Stimulated activated CD8-positive, alpha-beta memory T cell treated with anti-CD3 and anti-CD28 coated beads, Interleukin-15, amount 100 ng/mL, for 1 hour (primary cell): ENCODE results near the gene BEND6.
A peak's percentile ranks its signal among the peaks of the same experiment; 100 is the strongest.
"Not testable (repeated sequence)": the region's sequence is repeated elsewhere in the genome, so short reads cannot be mapped to it uniquely, and the experiment has no call there.

Experiments
- DNase-seq: peaks from one replicate; pipeline ENCODE4 v3.0.0-alpha.2; 2020; ENCODE audit warnings: low read depth

BEND6 gene

GRCh38 chr6:57033228-57033627 is 78.3 kb downstream of the BEND6 start:
- no peak for DNase-seq

- no peak for DNase-seq
These were observed 80.6 kb downstream of the BEND6 start for GRCh38 chr6:57035549-57035948.

- no peak for DNase-seq
These were observed 84.0 kb downstream of the BEND6 start for GRCh38 chr6:57038906-57039305.

DNA sequence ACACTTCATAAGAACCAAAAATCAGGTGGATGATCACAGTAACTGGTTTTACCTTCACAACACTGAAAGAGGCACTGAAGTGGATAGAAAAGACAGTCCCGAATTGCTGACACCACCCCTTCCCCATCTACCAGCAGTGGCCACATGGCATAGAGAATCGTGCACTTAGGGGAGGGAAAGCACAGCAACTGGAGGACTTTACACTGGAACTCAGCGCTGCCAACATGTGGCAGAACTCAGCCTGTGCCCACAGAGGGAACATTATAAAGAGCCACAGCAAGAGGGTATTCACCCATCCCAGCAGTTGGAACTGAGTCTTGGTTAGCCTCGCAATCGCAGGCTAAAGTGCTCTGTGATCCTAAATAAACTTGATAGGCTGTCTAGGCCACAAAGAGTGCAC is 85.1 kb downstream of the BEND6 start:
- no peak for DNase-seq

GRCh38 chr6:57044061-57044460 is 89.2 kb downstream of the BEND6 start:
- DNase-seq = not testable (repeated sequence)

DNA sequence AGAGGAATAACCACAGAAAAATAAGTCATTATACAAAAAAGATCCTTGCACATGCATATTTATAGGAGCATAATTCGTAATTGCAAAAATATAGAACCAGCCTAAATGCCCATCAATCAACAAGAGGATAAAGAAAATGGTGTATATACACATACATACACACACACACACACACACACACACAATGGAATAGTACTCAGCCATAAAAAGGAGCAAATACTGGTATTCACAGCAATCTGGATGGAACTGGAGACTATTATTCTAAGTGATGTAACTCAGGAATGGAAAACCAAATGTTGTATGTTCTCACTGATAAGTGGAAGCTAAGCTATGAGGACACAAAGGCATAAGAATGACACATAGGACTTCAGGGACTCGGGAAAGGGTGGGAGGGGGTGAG is 89.7 kb downstream of the BEND6 start:
- no peak for DNase-seq

DNA sequence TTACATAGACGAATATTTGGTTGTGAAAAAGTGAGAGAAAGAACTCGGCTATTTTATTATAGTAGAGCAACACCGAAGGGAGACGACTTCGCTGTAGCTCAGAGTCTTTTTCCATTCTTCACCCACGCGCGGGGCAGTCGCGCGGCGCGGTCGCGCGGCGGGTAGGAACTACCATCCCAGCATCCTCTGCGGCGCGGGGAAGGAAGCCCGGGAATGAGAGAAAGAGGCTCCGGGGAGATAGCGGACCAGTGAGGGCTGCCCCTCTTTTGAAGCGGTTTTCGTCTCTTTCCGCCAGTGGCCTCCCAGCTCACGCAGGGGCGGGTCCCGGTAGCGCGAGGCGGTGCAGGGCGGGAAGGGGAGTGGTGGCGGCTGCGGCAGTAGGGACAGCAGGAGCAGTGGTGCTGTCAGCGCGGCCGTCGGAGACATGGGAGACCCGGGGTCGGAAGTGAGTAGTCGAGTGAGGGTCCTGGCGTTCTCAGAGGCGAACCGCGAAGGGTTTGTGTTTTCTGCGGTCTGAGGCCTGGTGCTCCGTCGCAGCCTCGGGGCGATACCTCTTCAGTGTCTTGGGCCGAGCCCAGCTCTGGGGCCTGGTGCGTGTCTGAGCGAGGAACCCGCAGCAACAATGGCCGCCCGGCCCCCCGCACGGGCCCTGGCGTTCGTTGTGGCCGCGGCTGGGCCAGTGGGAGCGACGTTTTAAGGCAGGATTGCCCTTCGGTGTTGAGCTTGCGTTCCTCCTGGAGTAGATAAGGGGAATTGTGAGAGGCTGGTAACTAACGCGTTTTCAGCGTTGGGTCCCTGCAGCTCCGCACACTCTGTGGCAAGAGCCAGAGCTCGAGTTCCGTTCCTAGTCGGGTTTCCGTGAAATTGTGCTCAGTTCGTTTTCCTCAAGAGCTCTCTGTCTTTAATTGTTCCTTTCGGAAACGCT is 91.7 kb downstream of the BEND6 start, which contains the start of gene KIAA1586:
Gene KIAA1586 (plus strand): TSS at position 362 of the 925 bp plus-strand sequence. CDS start 63 bp downstream, at position 425.
- DNase-seq = peak; percentile 42

GRCh38 chr6:57047257-57047585 is 92.3 kb downstream of the BEND6 start:
- DNase-seq = not testable (repeated sequence)

DNA sequence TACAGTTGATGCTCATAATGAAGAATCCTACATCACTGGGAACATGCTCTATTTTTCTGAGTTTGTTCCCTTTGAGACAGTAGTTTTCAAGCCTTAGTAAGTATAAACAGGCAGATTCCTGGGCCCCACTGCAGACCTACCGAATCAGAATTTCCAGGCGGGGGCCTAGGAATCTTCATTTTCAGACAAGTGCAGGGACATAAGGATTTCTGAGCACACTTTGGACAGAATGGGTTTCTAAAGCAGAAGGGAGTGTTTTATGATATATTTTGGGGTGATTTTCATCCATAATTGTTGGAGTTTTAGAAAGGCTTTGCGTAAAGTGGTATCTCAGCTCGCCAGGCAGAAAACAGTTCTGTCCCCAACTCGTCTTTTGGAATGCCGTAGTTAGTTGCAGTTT is 93.0 kb downstream of the BEND6 start:
- not testable (repeated sequence) for DNase-seq

DNA sequence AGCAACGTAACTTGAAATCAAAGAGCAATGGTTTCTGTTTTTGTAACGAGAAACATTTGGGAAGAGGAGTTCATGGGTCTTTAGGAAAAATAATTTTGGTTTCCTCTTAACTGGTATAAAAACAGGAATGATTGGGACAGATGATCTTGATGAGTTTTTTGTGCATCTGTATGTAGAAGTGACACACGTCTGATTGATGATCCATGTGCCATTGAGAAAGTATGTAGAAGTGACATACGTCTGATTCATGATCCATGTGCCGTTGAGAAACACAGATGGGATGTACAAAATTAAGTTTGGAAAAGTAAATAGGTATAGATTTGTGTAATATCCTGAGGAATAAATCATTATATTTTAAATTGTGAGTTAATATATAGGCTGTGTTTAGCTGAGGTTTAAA is 93.7 kb downstream of the BEND6 start:
- DNase-seq = no peak

GRCh38 chr6:57063847-57064246 is 108.9 kb downstream of the BEND6 start:
- no peak for DNase-seq

- DNase-seq = no peak
These were observed 109.9 kb downstream of the BEND6 start for GRCh38 chr6:57064809-57065208.

GRCh38 chr6:57068061-57068460 is 113.2 kb downstream of the BEND6 start:
- DNase-seq = no peak

GRCh38 chr6:57069228-57069627 is 114.3 kb downstream of the BEND6 start:
- DNase-seq = no peak

GRCh38 chr6:57069920-57070331 is 115.0 kb downstream of the BEND6 start:
- no peak for DNase-seq

DNA sequence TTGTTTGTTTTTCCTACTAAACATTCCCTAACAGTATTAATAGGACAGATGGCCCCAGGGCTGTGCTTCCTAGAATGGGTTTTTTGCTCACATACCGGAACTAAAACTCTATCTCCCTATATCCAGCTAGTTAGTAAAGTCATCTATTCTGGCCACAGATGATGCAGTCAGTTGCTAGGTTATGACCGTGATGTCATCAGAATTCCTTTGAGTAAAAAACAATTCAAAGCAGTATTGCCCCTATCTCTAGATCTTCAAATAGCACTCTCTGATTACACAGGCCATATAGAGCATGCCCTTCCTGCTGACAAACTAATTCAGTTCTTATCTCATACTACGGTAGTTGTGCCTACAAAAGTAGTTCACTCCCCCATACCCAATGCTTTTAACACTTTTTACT is 117.2 kb downstream of the BEND6 start:
- DNase-seq = no peak

DNA sequence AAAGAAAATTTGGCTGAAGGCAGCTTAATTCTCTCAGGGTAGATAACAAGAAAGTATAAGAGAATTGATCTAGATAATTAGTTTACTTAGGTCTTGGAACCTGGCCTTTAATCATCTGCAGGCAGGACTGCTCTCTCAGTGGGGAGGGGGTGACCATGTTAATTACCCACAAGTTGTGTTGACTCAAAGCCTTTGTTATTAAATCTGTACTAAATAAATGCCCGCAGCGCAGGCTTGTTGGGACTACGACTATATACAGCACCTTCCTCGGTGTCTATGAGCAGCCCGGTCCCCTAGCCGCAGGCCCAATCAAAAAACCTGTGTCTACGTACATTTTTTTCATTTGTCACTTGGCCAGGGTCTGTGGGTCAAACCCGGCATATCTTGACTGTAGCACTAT is 119.5 kb downstream of the BEND6 start:
- no peak for DNase-seq

- DNase-seq = no peak
These were observed 120.2 kb downstream of the BEND6 start for GRCh38 chr6:57075092-57075491.
